GM12878 (cell line): ENCODE data around the gene SLC38A2. TPM values are rescaled to one million over a fixed set of nuclear protein-coding genes. Genes with fewer than 3 reads are reported as not detected.

ENCODE experiments used
- ATAC-seq: fragments of 200-7000 bp; cut with Tn5 transposase; 3 replicates; pipeline ENCODE4 v1.9.1; 2020; ENCODE audit warnings: mild to moderate bottlenecking, moderate library complexity
- BruUV-seq: library from RNA; stranded (reverse); fragments of 400-500 nt; replicated peaks from 2 replicates; lab custom pipeline; 2021; lab: Mats Ljungman, UMichigan
- CTCF ChIA-PET: fragments of 300-600 bp; sonication (Branson Sonifier 250); formaldehyde crosslinking; extraction: SDS; loops from one replicate; lab custom pipeline; 2021; ENCODE audit warnings: inconsistent platforms; lab: Yijun Ruan, JAX
- POLR2A ChIA-PET: fragments of 350-600 bp; formaldehyde crosslinking; extraction: SDS; loops from one replicate; lab custom pipeline; 2021; ENCODE audit warnings: inconsistent platforms; lab: Charles Lee
- RAD21 ChIA-PET: fragments of 300-600 bp; sonication (Branson Sonifier 250); formaldehyde crosslinking; loops from one replicate; lab custom pipeline; 2023; ENCODE audit warnings: antibody characterized with exemption; ENCODE audit not compliant: unreplicated experiment; lab: Charles Lee
- SMC1A ChIA-PET: fragments of 300-600 bp; sonication (Branson Sonifier 250); formaldehyde crosslinking; loops from one replicate; lab custom pipeline; 2023; ENCODE audit not compliant: unreplicated experiment, uncharacterized antibody; lab: Charles Lee
- DNase-seq: peaks from one replicate; pipeline ENCODE4 v3.0.0-alpha.2; 2011; ENCODE audit warnings: low read depth, low spot score
- FAIRE-seq: peaks from 3 replicates; lab custom pipeline; 2011; peaks lifted over from hg19 to GRCh38; lab: Jason Lieb, UNC
- H2AFZ ChIP-seq: 2 replicates; pipeline ENCODE4 v1.6.0; 2011; ENCODE audit warnings: low read depth, low read length, control low read depth; ENCODE audit not compliant: control insufficient read depth
- H3K27ac ChIP-seq: 2 replicates; pipeline ENCODE4 v1.5.1; 2011; ENCODE audit warnings: control low read depth; ENCODE audit not compliant: control insufficient read depth, insufficient read depth
- H3K27me3 ChIP-seq, 2 experiments: replicated peaks in 1 of 2; 2 replicates each; pipeline versions ENCODE4 v1.6.0 to v1.6.1; 2011; ENCODE audit warnings: low read length in 1 of 2; ENCODE audit not compliant: control insufficient read depth in 2 of 2, insufficient read depth in 2 of 2
- H3K36me3 ChIP-seq, 2 experiments: 2 replicates each; pipeline ENCODE4 v1.5.1; 2011; ENCODE audit warnings: low read length in 1 of 2; ENCODE audit not compliant: control insufficient read depth in 2 of 2, insufficient read depth in 2 of 2
- H3K4me1 ChIP-seq: 2 replicates; pipeline ENCODE4 v1.6.1; 2011; ENCODE audit warnings: mild to moderate bottlenecking, low read length, moderate library complexity, mixed read lengths; ENCODE audit not compliant: control insufficient read depth, insufficient read depth
- H3K4me2 ChIP-seq: 2 replicates; pipeline ENCODE4 v1.6.0; 2011; ENCODE audit warnings: control low read depth; ENCODE audit not compliant: control insufficient read depth, insufficient read depth
- H3K4me3 ChIP-seq: fragments of 200-600 bp; sonication (generic); 2 replicates; pipeline ENCODE4 v1.5.1; 2016
- H3K79me2 ChIP-seq: 2 replicates; pipeline ENCODE4 v1.6.0; 2011; ENCODE audit warnings: low read length; ENCODE audit not compliant: control insufficient read depth, insufficient read depth
- H3K9ac ChIP-seq: 2 replicates; pipeline ENCODE4 v1.8.0; 2011; ENCODE audit warnings: low read length, control low read depth, mixed read lengths; ENCODE audit not compliant: control insufficient read depth, insufficient read depth
- H3K9me3 ChIP-seq: replicated peaks from 3 replicates; pipeline ENCODE4 v1.5.1; 2011; ENCODE audit warnings: mild to moderate bottlenecking, low read length; ENCODE audit not compliant: control insufficient read depth, insufficient read depth
- H4K20me1 ChIP-seq: 2 replicates; pipeline ENCODE4 v1.6.0; 2011; ENCODE audit not compliant: control insufficient read depth, insufficient read depth
- BRCA1 ChIP-seq: IDR thresholded peaks from 2 replicates; pipeline ENCODE4 v1.6.1; 2011; ENCODE audit warnings: low read depth, low read length, improper control_type of control experiment
- CHD1 ChIP-seq: IDR thresholded peaks from 2 replicates; pipeline ENCODE4 v1.6.1; 2012; ENCODE audit warnings: low read depth, low read length, improper control_type of control experiment
- EZH2 ChIP-seq: IDR thresholded peaks from 2 replicates; pipeline ENCODE4 v1.6.1; 2012; ENCODE audit warnings: low read depth, mild to moderate bottlenecking, control low read depth, inconsistent platforms, low read length, borderline replicate concordance; ENCODE audit not compliant: control insufficient read depth
- KDM1A ChIP-seq: fragments of 200-600 bp; sonication (generic); IDR thresholded peaks from 2 replicates; pipeline ENCODE4 v1.6.1; 2016; ENCODE audit warnings: borderline replicate concordance
- MXI1 ChIP-seq: fragments of 150-350 bp; IDR thresholded peaks from 2 replicates; pipeline ENCODE4 v1.6.1; 2011; ENCODE audit warnings: low read depth, mild to moderate bottlenecking, inconsistent platforms, low read length, improper control_type of control experiment
- MYC ChIP-seq: IDR thresholded peaks from 2 replicates; pipeline ENCODE4 v1.6.1; 2011; ENCODE audit warnings: mild to moderate bottlenecking, low read length, moderate library complexity, inconsistent platforms; ENCODE audit not compliant: insufficient read depth, insufficient replicate concordance, insufficient read length, severe bottlenecking
- RAD21 ChIP-seq: IDR thresholded peaks from 2 replicates; pipeline ENCODE4 v1.6.1; 2011; ENCODE audit warnings: mild to moderate bottlenecking, low read depth, low read length, moderate library complexity; ENCODE audit not compliant: insufficient read depth
- SIX5 ChIP-seq: IDR thresholded peaks from 2 replicates; pipeline ENCODE4 v1.6.1; 2011; ENCODE audit warnings: mild to moderate bottlenecking, low read depth, low read length, moderate library complexity; ENCODE audit not compliant: severe bottlenecking
- ZNF384 ChIP-seq: IDR thresholded peaks from 2 replicates; pipeline ENCODE4 v1.6.1; 2012; ENCODE audit warnings: low read depth, mild to moderate bottlenecking, low read length, improper control_type of control experiment, borderline replicate concordance
- WGBS: methylation state at CpG from one replicate; pipeline ENCODE4 v1.1.6; 2016; ENCODE audit warnings: low lambda C conversion rate; ENCODE audit not compliant: insufficient replicate concordance, insufficient coverage; ENCODE audit errors: missing lambda C conversion rate; 5-methylcytosine and 5-hydroxymethylcytosine counted together
- in situ Hi-C: fragments of 300-500 bp; cut with MboI; formaldehyde crosslinking; loops from 9 replicates; pipeline ENCODE4 v1.14.3; 2018; ENCODE audit warnings: mixed read lengths
- intact Hi-C: fragments of 100-400 bp; cut with micrococcal nuclease; formaldehyde crosslinking; loops from one replicate; pipeline ENCODE4 v1.14.2; 2022; ENCODE audit not compliant: unreplicated experiment
- polyA plus RNA-seq, 11 experiments: library from polyadenylated mRNA; depleted of rRNA in 4 of 11; unstranded in 6 of 11; stranded (reverse) in 5 of 11; fragments of >200 nt; fragmentation: Nextera tagmentation in 4 of 11; fragmentation: Illumina TruSeq in 1 of 11; extraction: Ambion mirVana in 4 of 11; extraction: Trizol in 1 of 11; gene quantifications; 1 replicate in 1 of 11; 2 replicates in 10 of 11; pipeline versions ENCODE4 v1.2.1 to v1.2.3, GENCODE V29; 2011 to 2016; ENCODE audit warnings: inconsistent platforms in 2 of 11, missing spikeins in 2 of 11, low read depth in 1 of 11
- total RNA-seq, 4 experiments: library from RNA; depleted of rRNA in 3 of 4; stranded (reverse); fragments of >200 nt in 3 of 4; fragmentation: Illumina TruSeq in 1 of 4; extraction: Trizol in 1 of 4; gene quantifications; 2 replicates each; pipeline versions ENCODE4 v1.2.1 to v1.2.3, GENCODE V29; 2013 to 2021

Gene SLC38A2
- total and polyA plus RNA-seq, 10 of the 15 experiments (the other 5 are each of a cell fraction or from before 2014, with no cell fraction given): 36.2 to 118 (median 79.8) TPM

DNA sequence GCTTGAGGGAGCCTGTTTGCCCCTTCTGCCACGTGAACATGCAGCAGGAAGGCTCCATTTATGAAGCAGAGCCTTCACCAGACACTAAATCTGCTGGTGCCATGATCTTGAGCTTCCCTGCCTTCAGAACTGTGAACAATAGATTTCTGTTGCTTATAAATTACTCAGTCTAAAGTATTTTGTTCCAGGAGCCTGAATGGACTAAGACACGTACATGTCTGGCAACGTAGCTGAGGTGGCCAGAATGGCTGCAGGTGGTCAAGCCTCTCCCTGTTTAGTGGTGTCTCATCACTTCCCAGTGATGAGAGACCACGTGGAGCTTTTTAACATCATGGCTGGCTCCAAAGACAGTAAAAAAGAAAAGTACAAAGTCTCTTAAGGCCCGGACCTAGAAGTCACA is 32.2 kb upstream of the SLC38A2 start:
- H3K27me3 ChIP-seq: no peaks in the 10 kb centered on the region
- no peaks in the 10 kb centered on the region for H4K20me1 ChIP-seq
- H3K4me3 ChIP-seq: no peak overlapping the region
- no peaks in the 10 kb centered on the region for H3K36me3 ChIP-seq
- peak overlapping the region; percentile 45; the same call in 1 of the 2 replicates for H3K4me2 ChIP-seq
- no peaks in the 10 kb centered on the region for H3K79me2 ChIP-seq
- TF ChIP-seq MYC (no peak), EZH2 (no peak), CHD1 (no peak), ZNF384 (no peak), KDM1A (no peak), BRCA1 (no peak), RAD21 (no peak), SIX5 (no peak), MXI1 (no peak)
- no peak for FAIRE-seq
- 0 out of 2 replicates have a peak overlapping the region, but pooled peaks have one; percentile 15 for H2AFZ ChIP-seq
- 99% methylated on average over 5 of the region's 5 CpGs for WGBS
- ATAC-seq: no peak
- SMC1A ChIA-PET: interaction anchor here (1.0 to 2.9 kb wide), 12 partner anchors 9 to 112 kb away, joined by 3 to 14 read pairs (median 4); no protein-coding TSS in a partner anchor
- no peak for DNase-seq
- H3K9ac ChIP-seq: no peak overlapping the region; the same call in 1 of the 2 replicates
- in situ Hi-C loops: no loop called here
- no TSS peak for BruUV-seq
- peaks cover 15% of the 10 kb centered on the region for H3K4me1 ChIP-seq
- RAD21 ChIA-PET: interaction anchor here (0.9 to 1.2 kb wide), 3 partner anchors 12 to 69 kb away, joined by 4 read pairs; no protein-coding TSS in a partner anchor
- peaks cover 8% of the 10 kb centered on the region for H3K9me3 ChIP-seq
- CTCF ChIA-PET: interaction anchor here (1.0 to 1.4 kb wide), 4 partner anchors 8 to 112 kb away, joined by 3 to 4 read pairs (median 4); no protein-coding TSS in a partner anchor
- POLR2A ChIA-PET: interaction anchor here (0.6 to 5.7 kb wide), 4 partner anchors 13 to 581 kb away, joined by 3 to 37 read pairs (median 4); no protein-coding TSS in a partner anchor
- intact Hi-C loops: no loop called here
- H3K27ac ChIP-seq: peak overlapping the region; percentile 69
